ENCODE data around the gene FBXL19. TPM values are rescaled to one million over a fixed set of nuclear protein-coding genes. Genes with fewer than 3 reads are reported as not detected.

FBXL19 gene
- total RNA-seq, 1 donor from 2014 or later: 7.9 TPM

- FAIRE-seq (no peak), DNase-seq (ENCODE audit: low read depth) (no peak)
- Histone ChIP-seq H3K36me3 (ENCODE audit: control insufficient read depth, insufficient read depth, low read length) (peaks cover 43% of the 10 kb centered on the region), H3K4me3 (ENCODE audit: low read depth, low read length) (no peak overlapping the region), H3K27me3 (ENCODE audit: control insufficient read depth, insufficient read depth, low read length) (no peaks in the 10 kb centered on the region)
- TF ChIP-seq CTCF (IDR thresholded peaks at IDR 0.05; ENCODE audit: insufficient read depth, low read length, severe bottlenecking): no peak
Measured at GRCh38 chr16:30966033-30966619, 42.8 kb downstream of the FBXL19 start.

GRCh38 chr16:30967795-30968194 lies 44.4 kb downstream of the FBXL19 start:
- FAIRE-seq: no peak
- peaks cover 36% of the 10 kb centered on the region for H3K36me3 ChIP-seq (ENCODE audit: control insufficient read depth, insufficient read depth, low read length)
- DNase-seq (ENCODE audit: low read depth): no peak
- no peaks in the 10 kb centered on the region for H3K27me3 ChIP-seq (ENCODE audit: control insufficient read depth, insufficient read depth, low read length)
- H3K4me3 ChIP-seq (ENCODE audit: low read depth, low read length): no peak overlapping the region
- no peak for TF ChIP-seq CTCF (IDR thresholded peaks at IDR 0.05; ENCODE audit: insufficient read depth, low read length, severe bottlenecking)

- no peak for DNase-seq (ENCODE audit: low read depth)
- Histone ChIP-seq H3K4me3 (ENCODE audit: low read depth, low read length) (no peak overlapping the region), H3K27me3 (ENCODE audit: control insufficient read depth, insufficient read depth, low read length) (no peaks in the 10 kb centered on the region), H3K36me3 (ENCODE audit: control insufficient read depth, insufficient read depth, low read length) (peaks cover 36% of the 10 kb centered on the region)
- TF ChIP-seq CTCF (IDR thresholded peaks at IDR 0.05; ENCODE audit: insufficient read depth, low read length, severe bottlenecking): no peak
- no peak for FAIRE-seq
Measured at GRCh38 chr16:30969246-30969842, 46.0 kb downstream of the FBXL19 start.

- H3K36me3 ChIP-seq (ENCODE audit: control insufficient read depth, insufficient read depth, low read length): peaks cover 33% of the 10 kb centered on the region
- no peak for DNase-seq (ENCODE audit: low read depth)
- no peak for TF ChIP-seq CTCF (IDR thresholded peaks at IDR 0.05; ENCODE audit: insufficient read depth, low read length, severe bottlenecking)
- H3K4me3 ChIP-seq (ENCODE audit: low read depth, low read length): no peak overlapping the region
- H3K27me3 ChIP-seq (ENCODE audit: control insufficient read depth, insufficient read depth, low read length): no peaks in the 10 kb centered on the region
- FAIRE-seq: no peak
Measured at GRCh38 chr16:30971298-30971697, 47.9 kb downstream of the FBXL19 start.

- no peak overlapping the region for H3K4me3 ChIP-seq (ENCODE audit: low read depth, low read length)
- FAIRE-seq: no peak
- H3K36me3 ChIP-seq (ENCODE audit: control insufficient read depth, insufficient read depth, low read length): peaks cover 29% of the 10 kb centered on the region
- TF ChIP-seq CTCF (IDR thresholded peaks at IDR 0.05; ENCODE audit: insufficient read depth, low read length, severe bottlenecking): no peak
- no peak for DNase-seq (ENCODE audit: low read depth)
- H3K27me3 ChIP-seq (ENCODE audit: control insufficient read depth, insufficient read depth, low read length): no peaks in the 10 kb centered on the region
Measured at GRCh38 chr16:30972872-30973271, 49.5 kb downstream of the FBXL19 start.

GRCh38 chr16:30974348-30974747 lies 51.0 kb downstream of the FBXL19 start:
- H3K36me3 ChIP-seq (ENCODE audit: control insufficient read depth, insufficient read depth, low read length): peaks cover 26% of the 10 kb centered on the region
- DNase-seq (ENCODE audit: low read depth) (no peak), FAIRE-seq (no peak)
- TF ChIP-seq CTCF (IDR thresholded peaks at IDR 0.05; ENCODE audit: insufficient read depth, low read length, severe bottlenecking): no peak
- no peak overlapping the region for H3K4me3 ChIP-seq (ENCODE audit: low read depth, low read length)
- H3K27me3 ChIP-seq (ENCODE audit: control insufficient read depth, insufficient read depth, low read length): no peaks in the 10 kb centered on the region

Data from bronchial epithelial cell (primary cell).